Adipocyte (in vitro differentiated cells): ENCODE data around the gene EIF3C.
"Not testable (repeated sequence)": the region's sequence is repeated elsewhere in the genome, so short reads cannot be mapped to it uniquely, and the experiment has no call there.

Experiments used
- DNase-seq: peaks from one replicate; pipeline ENCODE4 v3.0.0-alpha.2; 2015; ENCODE audit warnings: low read depth
- H3K27me3 ChIP-seq: replicated peaks from 2 replicates; pipeline ENCODE4 v1.7.0; 2013; ENCODE audit warnings: mild to moderate bottlenecking, low read length, moderate library complexity; ENCODE audit not compliant: control insufficient read depth, insufficient read depth
- H3K36me3 ChIP-seq: 2 replicates; pipeline ENCODE4 v1.7.0; 2013; ENCODE audit warnings: low read length, mild to moderate bottlenecking, moderate library complexity; ENCODE audit not compliant: control insufficient read depth, insufficient read depth, severe bottlenecking
- H3K4me1 ChIP-seq: 2 replicates; pipeline ENCODE4 v1.7.0; 2013; ENCODE audit warnings: mild to moderate bottlenecking, low read length, moderate library complexity; ENCODE audit not compliant: control insufficient read depth, insufficient read depth
- H3K4me3 ChIP-seq: 2 replicates; pipeline ENCODE4 v1.7.0; 2013; ENCODE audit warnings: mild to moderate bottlenecking, low read length, moderate library complexity
- H3K9ac ChIP-seq: 2 replicates; pipeline ENCODE4 v1.7.0; 2013; ENCODE audit warnings: mild to moderate bottlenecking, low read length, moderate library complexity
- H3K9me3 ChIP-seq: 2 replicates; pipeline ENCODE4 v1.7.0; 2013; ENCODE audit warnings: mild to moderate bottlenecking, low read length, moderate library complexity; ENCODE audit not compliant: control insufficient read depth

The EIF3C gene

DNA sequence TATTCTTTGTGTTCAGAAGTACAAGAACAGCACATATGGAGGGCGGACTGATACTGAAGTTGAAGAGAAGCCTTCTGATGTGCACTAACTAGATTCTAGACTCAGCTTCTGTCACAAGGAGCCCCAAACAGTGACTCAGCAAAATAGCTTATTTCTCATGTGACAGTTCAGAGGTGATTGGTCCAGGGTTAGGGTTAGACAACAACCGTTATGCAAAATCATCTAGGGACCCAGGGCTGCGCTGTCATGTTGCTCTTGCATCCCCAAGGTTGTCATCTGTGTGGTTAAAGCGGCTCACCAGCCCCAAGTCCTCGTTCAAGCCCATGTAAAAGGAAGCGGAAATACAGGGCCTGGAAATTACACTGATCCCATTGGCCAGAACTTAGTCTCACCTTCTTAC, 70.4 kb downstream of the EIF3C start:
- not testable (repeated sequence) for H3K27me3 ChIP-seq, DNase-seq, H3K4me3 ChIP-seq, H3K4me1 ChIP-seq, H3K9ac ChIP-seq, H3K9me3 ChIP-seq, H3K36me3 ChIP-seq

DNA sequence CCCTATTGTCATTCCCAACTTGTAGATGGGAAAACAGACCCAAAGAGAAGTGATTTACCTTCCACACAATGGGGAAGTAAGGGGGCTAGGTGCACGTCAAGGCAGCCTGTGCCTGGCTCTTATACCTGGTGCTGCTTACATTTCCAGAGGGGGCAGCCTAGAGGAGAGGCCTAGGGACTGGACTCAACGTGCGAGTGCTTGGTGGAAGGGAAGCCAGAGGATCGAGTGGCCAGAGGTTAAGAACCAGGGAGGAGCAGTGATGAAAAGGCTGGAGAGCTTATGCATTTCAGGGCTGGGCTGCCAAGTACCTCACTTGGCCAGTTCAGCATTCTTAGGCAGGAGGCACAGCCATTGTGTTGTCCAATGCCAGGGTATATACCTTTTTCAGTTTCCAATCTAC, 71.1 kb downstream of the EIF3C start:
- H3K4me1 ChIP-seq, H3K36me3 ChIP-seq, H3K4me3 ChIP-seq, DNase-seq, H3K9ac ChIP-seq, H3K9me3 ChIP-seq, H3K27me3 ChIP-seq: not testable (repeated sequence)
